ENCODE measurements around the gene KLF13.
"Not testable (repeated sequence)": the region's sequence is repeated elsewhere in the genome, so short reads cannot be mapped to it uniquely, and the experiment has no call there.

The KLF13 gene

GRCh38 chr15:31353931-31354330, 27.3 kb downstream of the KLF13 start:
- H3K4me1 ChIP-seq (ENCODE audit: insufficient read depth, low read length, severe bottlenecking) = peaks cover 89% of the 10 kb centered on the region
- H3K36me3 ChIP-seq (ENCODE audit: insufficient read depth, low read length) = peaks cover 10% of the 10 kb centered on the region; the same call in 1 of the 2 replicates
- H2AFZ ChIP-seq (ENCODE audit: low read length) = no peak overlapping the region
- H3K27me3 ChIP-seq (ENCODE audit: insufficient read depth, low read length) = no peaks in the 10 kb centered on the region
- no peaks in the 10 kb centered on the region for H3K9me2 ChIP-seq (ENCODE audit: low read depth, low read length)
- H3F3A ChIP-seq (ENCODE audit: insufficient read depth, low read length) = no peaks in the 10 kb centered on the region
- no peaks in the 10 kb centered on the region for H4K20me1 ChIP-seq (ENCODE audit: insufficient read depth, low read length)
- H3K9ac ChIP-seq (ENCODE audit: low read length) = no peak overlapping the region; the same call in 1 of the 2 replicates
- H3K4me3 ChIP-seq (ENCODE audit: low read depth, low read length, poor library complexity, severe bottlenecking) = no peak overlapping the region
- H3K9me3 ChIP-seq (ENCODE audit: low read length) = no peaks in the 10 kb centered on the region
- H3K79me2 ChIP-seq (ENCODE audit: insufficient read depth, low read length) = peaks cover 85% of the 10 kb centered on the region
- peak overlapping the region; percentile 84 for H3K27ac ChIP-seq (ENCODE audit: low read depth, low read length, poor library complexity, severe bottlenecking)
- H3K4me2 ChIP-seq (ENCODE audit: low read length) = no peak overlapping the region
- TF ChIP-seq EZH2 (IDR thresholded peaks at IDR 0.05; ENCODE audit: borderline replicate concordance, low read length) (no peak), CTCF (IDR thresholded peaks at IDR 0.05; ENCODE audit: low read length) (no peak)

GRCh38 chr15:31356097-31356496, 29.5 kb downstream of the KLF13 start:
- not testable (repeated sequence) for H3K9me2 ChIP-seq (ENCODE audit: low read depth, low read length); H2AFZ ChIP-seq (ENCODE audit: low read length); H4K20me1 ChIP-seq (ENCODE audit: insufficient read depth, low read length); H3F3A ChIP-seq (ENCODE audit: insufficient read depth, low read length); H3K27me3 ChIP-seq (ENCODE audit: insufficient read depth, low read length); H3K9me3 ChIP-seq (ENCODE audit: low read length)
- peak overlapping the region; percentile 98 for H3K27ac ChIP-seq (ENCODE audit: low read depth, low read length, poor library complexity, severe bottlenecking)
- H3K4me1 ChIP-seq (ENCODE audit: insufficient read depth, low read length, severe bottlenecking) = peaks cover 98% of the 10 kb centered on the region
- H3K4me3 ChIP-seq (ENCODE audit: low read depth, low read length, poor library complexity, severe bottlenecking) = peak overlapping the region; percentile 27
- H3K9ac ChIP-seq (ENCODE audit: low read length) = peak overlapping the region; percentile 51; the same call in 1 of the 2 replicates
- peaks cover 16% of the 10 kb centered on the region; the same call in 1 of the 2 replicates for H3K36me3 ChIP-seq (ENCODE audit: insufficient read depth, low read length)
- peak overlapping the region; percentile 62 for H3K4me2 ChIP-seq (ENCODE audit: low read length)
- H3K79me2 ChIP-seq (ENCODE audit: insufficient read depth, low read length) = peaks cover 82% of the 10 kb centered on the region

GRCh38 chr15:31357148-31357547, 30.5 kb downstream of the KLF13 start:
- Histone ChIP-seq H3K27me3 (ENCODE audit: insufficient read depth, low read length) (no peaks in the 10 kb centered on the region), H3K4me2 (ENCODE audit: low read length) (peak overlapping the region; percentile 62), H4K20me1 (ENCODE audit: insufficient read depth, low read length) (no peaks in the 10 kb centered on the region), H3K4me1 (ENCODE audit: insufficient read depth, low read length, severe bottlenecking) (peaks cover 98% of the 10 kb centered on the region), H3K79me2 (ENCODE audit: insufficient read depth, low read length) (peaks cover 78% of the 10 kb centered on the region), H3K27ac (ENCODE audit: low read depth, low read length, poor library complexity, severe bottlenecking) (peak overlapping the region; percentile 98), H3K36me3 (ENCODE audit: insufficient read depth, low read length) (peaks cover 16% of the 10 kb centered on the region; the same call in 1 of the 2 replicates), H2AFZ (ENCODE audit: low read length) (no peak overlapping the region), H3K9ac (ENCODE audit: low read length) (peak overlapping the region; percentile 51; the same call in 1 of the 2 replicates), H3K9me2 (ENCODE audit: low read depth, low read length) (no peaks in the 10 kb centered on the region), H3K9me3 (ENCODE audit: low read length) (no peaks in the 10 kb centered on the region), H3F3A (ENCODE audit: insufficient read depth, low read length) (0 out of 2 replicates have a peak, but pooled peaks cover 4% of the 10 kb centered on the region), H3K4me3 (ENCODE audit: low read depth, low read length, poor library complexity, severe bottlenecking) (peak overlapping the region; percentile 27)
- TF ChIP-seq EZH2 (IDR thresholded peaks at IDR 0.05; ENCODE audit: borderline replicate concordance, low read length) = no peak
- no peak for TF ChIP-seq CTCF (IDR thresholded peaks at IDR 0.05; ENCODE audit: low read length)

- Histone ChIP-seq H3K27ac (ENCODE audit: low read depth, low read length, poor library complexity, severe bottlenecking) (peak overlapping the region; percentile 98), H3F3A (ENCODE audit: insufficient read depth, low read length) (0 out of 2 replicates have a peak, but pooled peaks cover 4% of the 10 kb centered on the region), H2AFZ (ENCODE audit: low read length) (no peak overlapping the region), H3K27me3 (ENCODE audit: insufficient read depth, low read length) (no peaks in the 10 kb centered on the region), H3K4me3 (ENCODE audit: low read depth, low read length, poor library complexity, severe bottlenecking) (no peak overlapping the region), H3K9ac (ENCODE audit: low read length) (no peak overlapping the region; the same call in 1 of the 2 replicates), H3K79me2 (ENCODE audit: insufficient read depth, low read length) (peaks cover 79% of the 10 kb centered on the region), H3K4me1 (ENCODE audit: insufficient read depth, low read length, severe bottlenecking) (peaks cover 98% of the 10 kb centered on the region), H3K36me3 (ENCODE audit: insufficient read depth, low read length) (peaks cover 16% of the 10 kb centered on the region; the same call in 1 of the 2 replicates), H3K9me2 (ENCODE audit: low read depth, low read length) (no peaks in the 10 kb centered on the region), H4K20me1 (ENCODE audit: insufficient read depth, low read length) (no peaks in the 10 kb centered on the region), H3K9me3 (ENCODE audit: low read length) (no peaks in the 10 kb centered on the region), H3K4me2 (ENCODE audit: low read length) (peak overlapping the region; percentile 62; the same call in 1 of the 2 replicates)
- TF ChIP-seq CTCF (IDR thresholded peaks at IDR 0.05; ENCODE audit: low read length) (no peak), EZH2 (IDR thresholded peaks at IDR 0.05; ENCODE audit: borderline replicate concordance, low read length) (no peak)
These were observed 31.5 kb downstream of the KLF13 start for GRCh38 chr15:31358163-31358562.

Measured in OCI-LY1 (cell line).